Measurements from ENCODE around the gene CFHR1.

GRCh38 chr1:196866974-196867373 is 47.4 kb downstream of the CFHR1 start:
- TF ChIP-seq EZH2 (IDR thresholded peaks at IDR 0.05; ENCODE audit: insufficient read depth, poor library complexity, severe bottlenecking) (no peak), EZH2phosphoT487 (IDR thresholded peaks at IDR 0.05; ENCODE audit: insufficient read depth, low read depth) (no peak)

All from GM23248 (cell line).